ENCODE results near the gene SSBP3.
"Not testable (repeated sequence)": the region's sequence is repeated elsewhere in the genome, so short reads cannot be mapped to it uniquely, and the experiment has no call there.

SSBP3 gene

GRCh38 chr1:54239035-54239383 lies 167.2 kb downstream of the SSBP3 start:
- peak; percentile 21 to 58 for DNase-seq

DNA sequence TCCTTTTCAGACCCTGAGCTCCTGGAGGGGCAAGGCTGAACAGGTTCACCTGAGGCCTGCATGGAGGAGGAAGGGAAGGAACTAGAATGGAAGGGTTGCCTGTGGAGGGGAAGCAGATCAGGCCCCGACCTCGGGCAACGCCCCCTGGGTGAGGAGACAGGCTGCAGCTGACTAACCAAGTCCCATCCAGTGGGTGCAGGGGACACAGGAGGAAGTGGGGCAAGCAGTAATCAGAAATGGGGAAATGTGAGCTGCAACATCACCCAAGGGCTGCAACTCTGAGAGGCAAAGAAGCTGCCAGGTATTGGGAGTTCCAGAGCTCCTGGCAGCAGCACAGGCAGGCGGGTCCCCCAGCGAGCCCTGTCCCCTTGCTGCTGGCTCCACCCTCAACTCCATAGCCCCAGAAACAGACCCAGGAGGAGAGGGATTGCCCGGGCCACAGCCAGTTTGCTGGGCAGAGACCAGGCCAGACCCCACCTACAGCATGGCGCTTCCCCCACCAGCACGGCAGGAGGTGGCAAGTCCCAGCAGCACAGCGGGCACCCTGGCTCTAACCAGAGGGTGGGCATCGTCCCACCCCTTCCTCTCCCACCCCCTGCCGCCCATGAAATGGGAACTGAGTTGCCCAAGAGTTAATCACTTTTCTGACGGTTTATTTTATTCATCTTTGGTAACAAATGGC lies 167.7 kb downstream of the SSBP3 start:
- peak; percentile 75 to 94 for DNase-seq

- peak; percentile 33 to 80 for DNase-seq
Measured at GRCh38 chr1:54237586-54237985, 168.6 kb downstream of the SSBP3 start.

- no peak for DNase-seq
Measured at GRCh38 chr1:54234284-54234683, 171.9 kb downstream of the SSBP3 start.

- not testable (repeated sequence) for DNase-seq
Measured at GRCh38 chr1:54233196-54233595, 173.0 kb downstream of the SSBP3 start.

GRCh38 chr1:54230507-54231339 lies 175.5 kb downstream of the SSBP3 start:
- DNase-seq, result peak; percentile 68 to 88

DNA sequence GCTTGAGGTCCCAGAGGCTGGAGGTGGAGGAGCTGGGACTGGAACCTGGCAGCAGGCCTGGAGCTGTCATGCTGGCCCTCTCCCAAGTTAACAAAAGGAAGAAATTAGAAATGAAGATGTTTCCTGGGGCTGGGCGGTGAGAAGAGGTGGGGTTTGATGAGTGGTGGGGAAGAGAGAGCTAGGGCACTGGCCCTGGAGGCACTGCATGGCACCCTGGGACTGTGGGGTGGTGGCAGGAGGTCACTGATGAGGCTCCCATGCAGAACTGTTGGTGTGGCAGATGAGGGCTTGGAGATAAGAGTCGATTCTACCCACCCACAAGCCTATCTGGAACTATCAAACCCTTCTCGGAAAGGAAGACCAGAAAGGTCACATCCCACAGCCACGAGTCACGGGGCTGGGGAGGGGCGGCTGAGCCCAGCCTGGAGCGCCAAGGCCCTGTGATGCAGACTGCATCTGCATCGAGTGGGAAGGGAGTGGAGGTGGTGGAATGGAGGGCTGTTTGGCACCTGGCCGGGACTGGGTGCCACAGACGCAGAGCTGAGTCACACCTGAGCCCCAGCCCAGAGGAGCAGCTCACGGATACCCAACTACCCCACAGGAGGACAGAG lies 176.8 kb downstream of the SSBP3 start:
- peak in 1 of 2 donors; percentile 53 for DNase-seq

- no peak for DNase-seq
Measured at GRCh38 chr1:54228638-54229079, 177.5 kb downstream of the SSBP3 start.

- DNase-seq, result peak; percentile 48 to 73
Measured at GRCh38 chr1:54227891-54228310, 178.3 kb downstream of the SSBP3 start.

- peak; percentile 63 to 91 for DNase-seq
Measured at GRCh38 chr1:54227091-54227602, 179.0 kb downstream of the SSBP3 start.

GRCh38 chr1:54225986-54226559 lies 180.1 kb downstream of the SSBP3 start:
- no peak for DNase-seq

DNA sequence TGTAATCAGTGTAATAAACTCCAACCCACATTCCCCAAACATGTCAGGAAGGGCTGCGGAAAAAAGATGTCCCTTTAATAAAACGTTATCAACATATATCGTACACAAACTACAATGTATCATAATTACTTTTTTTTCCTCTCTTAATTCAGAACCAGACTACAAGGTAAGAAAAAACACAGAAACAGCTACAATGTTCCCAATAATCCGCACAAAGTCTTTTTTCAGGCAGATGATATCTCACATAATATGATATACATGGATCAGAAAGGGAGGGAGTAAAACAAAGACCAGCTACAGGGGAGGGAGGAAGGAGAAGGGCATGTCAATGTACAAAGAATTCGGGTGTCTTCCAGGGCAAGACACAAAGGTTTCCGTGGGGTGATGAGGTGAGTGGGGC lies 180.8 kb downstream of the SSBP3 start:
- DNase-seq, result no peak

- no peak for DNase-seq
Measured at GRCh38 chr1:54224233-54224632, 182.0 kb downstream of the SSBP3 start.

DNA sequence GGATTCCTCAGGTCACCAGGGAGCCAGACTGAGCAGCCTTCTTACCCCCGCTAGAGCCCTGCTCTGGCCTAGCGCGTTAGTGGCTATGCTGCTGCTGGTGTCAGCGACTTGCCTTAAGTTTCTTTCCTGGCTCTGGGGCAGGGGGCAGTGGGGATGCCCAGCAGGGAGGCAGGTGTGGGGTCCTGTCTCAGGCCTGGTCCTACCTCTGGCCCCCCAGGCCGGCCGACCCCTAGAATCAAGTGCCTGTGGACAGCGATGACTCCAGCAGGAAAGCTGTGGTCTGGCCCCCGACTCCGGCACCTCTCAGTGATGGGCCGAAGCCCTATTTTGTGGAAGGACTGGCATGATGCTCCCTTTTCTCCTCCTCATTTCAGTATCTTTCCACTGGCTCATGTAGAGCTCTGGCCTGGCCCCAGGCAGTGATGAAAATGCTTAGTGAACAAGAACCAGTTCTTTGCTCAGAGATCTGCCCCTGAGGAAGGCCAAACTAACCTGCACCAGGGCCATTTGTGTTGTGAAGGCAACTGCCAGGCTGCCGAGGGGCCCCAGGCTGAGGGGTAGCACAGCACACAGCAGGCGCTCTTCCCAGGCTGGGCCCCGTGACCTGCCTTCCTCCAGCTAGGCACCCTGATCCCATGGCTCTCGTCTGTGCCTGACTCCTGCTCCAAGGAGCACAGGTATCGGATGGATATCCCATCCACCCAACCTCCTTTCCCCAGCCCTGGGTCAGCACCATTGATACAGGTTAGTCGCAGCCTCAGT lies 182.6 kb downstream of the SSBP3 start:
- DNase-seq, result no peak

DNA sequence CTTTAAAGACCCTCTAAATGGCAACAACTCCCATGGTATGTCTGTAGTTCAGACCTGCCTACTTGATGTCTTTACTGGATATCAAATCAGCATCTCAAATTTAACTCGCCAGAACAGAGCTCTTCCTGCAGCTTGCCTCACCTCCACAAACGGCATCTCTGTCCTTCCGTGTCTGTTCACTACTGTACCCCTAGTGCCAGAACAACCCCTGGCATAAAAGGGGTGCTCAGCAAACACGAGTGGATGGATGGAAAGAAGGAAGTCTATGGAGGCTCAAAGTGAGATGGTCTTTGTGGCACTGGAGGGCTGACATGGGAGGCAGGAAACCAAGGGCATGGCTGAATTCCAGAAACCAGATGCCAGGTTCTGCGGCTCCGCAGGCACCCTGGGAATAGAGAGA lies 183.5 kb downstream of the SSBP3 start:
- no peak for DNase-seq

DNA sequence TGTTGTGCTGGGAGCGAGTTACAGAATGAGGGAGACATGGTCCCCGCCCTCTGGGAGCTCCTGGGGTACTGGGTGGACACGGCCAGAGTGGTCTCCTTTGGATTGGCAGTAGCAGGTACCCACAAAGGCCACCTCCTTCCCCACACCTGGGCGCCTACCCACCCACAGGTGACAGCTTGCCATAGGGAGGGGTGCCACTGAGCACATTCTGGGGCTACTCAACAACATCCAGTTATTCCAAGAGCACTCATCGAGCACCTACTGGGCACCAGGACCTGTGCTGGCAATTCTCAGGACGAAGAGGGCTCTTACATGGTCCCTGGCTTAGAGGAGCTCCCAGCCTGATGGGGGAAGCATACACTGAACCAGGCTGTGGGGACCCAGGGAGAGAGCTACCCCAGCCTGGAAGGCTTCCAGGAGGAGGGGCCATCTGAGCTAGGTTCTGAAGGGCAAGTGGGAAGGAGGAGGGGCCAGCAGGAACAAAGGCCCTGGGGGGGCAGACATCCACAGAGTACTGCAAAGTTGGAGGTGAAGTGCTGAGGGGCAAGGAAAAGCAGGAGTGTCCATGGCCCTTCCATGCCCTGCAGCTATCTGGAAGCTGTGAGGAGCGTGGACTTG lies 184.2 kb downstream of the SSBP3 start:
- DNase-seq, result no peak

DNA sequence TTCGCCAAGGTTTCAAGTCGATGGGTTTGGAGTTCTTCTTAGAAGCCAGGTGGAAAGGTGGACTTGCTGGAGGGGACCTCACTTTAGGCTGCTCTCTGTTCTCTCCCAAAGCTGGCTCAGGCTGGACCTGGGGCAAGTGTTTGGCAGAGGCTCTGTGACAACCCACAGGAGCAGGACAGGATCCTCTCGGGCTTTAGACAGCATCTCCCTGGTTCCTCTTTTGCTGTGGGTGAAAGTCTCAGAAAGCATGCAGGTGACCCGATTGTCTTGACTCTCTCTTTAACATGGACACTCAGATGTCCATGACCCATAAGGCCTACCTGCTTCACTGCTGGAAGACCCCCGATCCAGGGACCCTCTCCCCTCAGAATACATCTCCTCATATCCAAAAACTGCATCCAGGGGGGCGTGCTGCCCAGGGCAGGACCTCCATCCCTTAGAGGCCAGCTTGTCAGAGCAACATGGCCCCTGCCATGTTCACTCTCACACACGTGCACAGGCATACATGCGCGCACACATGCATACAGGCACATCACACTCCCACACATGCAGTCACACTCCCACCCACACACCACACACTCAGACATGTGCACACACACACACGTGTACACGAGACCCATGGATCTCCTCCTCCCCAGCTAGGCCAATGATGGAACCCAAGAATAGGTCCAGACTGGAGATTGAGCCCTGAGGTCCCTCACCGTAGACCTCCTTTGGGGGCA lies 184.9 kb downstream of the SSBP3 start:
- DNase-seq, result no peak

DNA sequence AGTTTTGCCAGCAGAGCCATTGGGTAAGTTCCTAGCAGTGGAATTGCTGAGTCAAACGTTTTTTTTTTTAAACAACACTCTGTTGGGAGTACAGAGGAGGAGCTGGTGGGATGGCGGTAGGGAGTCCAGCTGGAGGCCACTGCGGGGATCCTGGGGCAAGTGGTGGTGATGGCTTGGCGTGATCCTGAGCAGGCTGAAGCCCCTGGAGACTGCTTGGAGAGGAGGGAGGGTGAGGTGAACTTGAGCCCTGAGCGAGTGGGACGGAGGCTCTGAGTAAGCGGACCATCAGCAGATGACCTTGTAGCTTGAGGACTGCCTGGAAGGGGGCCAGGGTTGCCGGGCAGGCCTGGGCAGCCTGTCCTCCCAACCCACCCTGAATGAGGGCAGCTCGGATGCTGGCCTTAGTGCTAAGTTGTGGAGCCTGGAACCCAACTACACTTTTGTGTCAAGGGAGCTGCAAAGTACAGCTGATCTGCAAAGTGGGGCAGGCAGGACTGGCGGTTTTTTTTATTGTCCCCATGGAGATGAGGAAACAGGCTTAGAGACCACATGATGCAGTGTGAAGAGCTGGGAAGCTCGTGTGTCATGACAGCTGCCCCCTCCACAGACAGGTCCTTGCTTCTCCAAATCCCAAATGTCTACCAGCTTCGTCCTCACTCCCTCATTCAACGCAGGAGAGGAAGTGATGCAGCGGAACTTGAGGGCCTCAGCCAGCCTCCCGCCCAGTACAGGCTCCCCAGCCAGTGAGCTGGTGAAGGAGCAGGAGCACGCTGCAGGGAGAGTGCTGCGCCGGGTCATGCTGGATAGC lies 186.0 kb downstream of the SSBP3 start:
- DNase-seq, result peak; percentile 64 to 75

DNA sequence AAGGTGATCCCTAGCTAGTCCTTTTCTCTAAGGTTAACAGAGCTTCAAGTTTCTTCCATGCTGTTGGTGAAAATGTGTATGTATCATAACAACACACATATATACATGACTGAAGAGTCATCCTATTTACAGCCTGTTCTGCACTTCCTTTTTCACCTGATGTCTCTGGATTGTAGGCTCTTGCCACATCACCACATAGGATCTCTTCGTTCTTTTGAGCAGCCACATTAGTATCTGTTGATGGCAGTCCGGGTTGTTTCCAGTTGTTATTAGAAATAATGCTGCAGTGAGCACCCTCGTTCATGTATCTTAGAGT lies 186.5 kb downstream of the SSBP3 start:
- no peak for DNase-seq

GRCh38 chr1:54218883-54219687 lies 187.1 kb downstream of the SSBP3 start:
- DNase-seq, result no peak

All from inflammatory macrophage treated with lipopolysaccharide for 1 hour (primary cell).